Body of pancreas (tissue), 4 donors: Measurements from ENCODE around the gene CFAP70.

Experiments
- CTCF ChIP-seq, 7 experiments: fragments of 450-650 bp in 4 of 7; fragments of 200-600 bp in 3 of 7; sonication (generic) in 3 of 7; IDR thresholded peaks; one replicate each; pipeline ENCODE4 v1.5.1; 2016 to 2019; ENCODE audit warnings: antibody characterized with exemption in 7 of 7
- POLR2A ChIP-seq, 3 donors: fragments of 450-650 bp; IDR thresholded peaks; one replicate each; pipeline ENCODE4 v1.6.1; 2016; ENCODE audit warnings: antibody characterized with exemption in 3 of 3, mild to moderate bottlenecking in 2 of 3

- no peak for TF ChIP-seq CTCF (IDR thresholded peaks at IDR 0.05)
- no peak for TF ChIP-seq POLR2A (IDR thresholded peaks at IDR 0.05)
These were observed 110.4 kb downstream of the CFAP70 start for GRCh38 chr10:73248259-73248724.
